GM10266 (cell line): ENCODE data around the gene OR4B1.
"Not testable (repeated sequence)": the region's sequence is repeated elsewhere in the genome, so short reads cannot be mapped to it uniquely, and the experiment has no call there.

ENCODE experiments used
- DNase-seq: peaks from one replicate; pipeline ENCODE4 v3.0.0; 2012; ENCODE audit errors: extremely low spot score
- CTCF ChIP-seq: IDR thresholded peaks from 2 replicates; pipeline ENCODE4 v1.5.1; 2012; ENCODE audit warnings: mild to moderate bottlenecking, low read depth; ENCODE audit not compliant: control insufficient read depth, insufficient read depth; ENCODE audit errors: missing control alignments

Gene OR4B1

DNA sequence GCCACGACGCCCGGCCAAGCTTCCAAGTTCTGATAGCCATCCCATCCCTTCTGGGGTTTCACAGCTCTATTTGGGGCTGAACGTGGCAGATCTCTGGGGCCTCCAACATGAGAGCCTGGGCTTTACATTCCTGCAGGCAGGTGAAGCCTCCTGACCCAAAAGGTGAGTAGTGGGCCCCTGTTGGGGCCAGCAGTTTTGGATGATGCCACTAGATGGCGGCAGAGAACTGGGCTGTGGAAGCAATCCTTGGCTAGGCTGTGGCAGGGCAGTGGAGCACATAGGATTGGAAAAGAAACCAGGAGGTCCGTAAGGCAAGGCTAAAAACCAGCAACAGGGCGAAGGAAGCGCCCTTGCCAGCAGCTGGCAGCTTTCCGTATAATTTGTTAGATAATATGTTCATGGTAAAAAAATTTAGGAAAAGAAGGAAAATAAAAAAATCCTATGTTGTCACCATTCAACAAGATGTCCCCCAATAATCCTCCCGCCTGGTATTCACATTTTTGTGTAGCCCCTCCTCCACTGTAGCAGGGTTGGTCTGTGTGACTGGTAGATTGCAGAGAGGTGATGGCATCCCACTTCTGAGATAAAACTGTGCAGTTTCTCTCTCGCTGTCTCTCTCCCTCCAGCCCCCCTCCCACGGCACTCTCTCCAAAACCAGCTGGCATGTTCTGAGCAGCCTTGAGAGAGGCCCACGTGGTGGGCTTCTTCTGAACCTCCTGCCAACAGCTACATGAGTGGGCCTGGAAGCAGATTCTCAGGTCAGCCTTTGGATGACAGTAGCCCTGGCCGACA lies 43.6 kb upstream of the OR4B1 start:
- TF ChIP-seq CTCF = peak; percentile 86

GRCh38 chr11:48177661-48178060 lies 38.9 kb upstream of the OR4B1 start:
- DNase-seq = no peak
- TF ChIP-seq CTCF = no peak

More for the DNA sequence above, 43.6 kb upstream of the OR4B1 start:
- peak; percentile 69 for DNase-seq

GRCh38 chr11:48180627-48181026 lies 36.0 kb upstream of the OR4B1 start:
- DNase-seq = no peak
- no peak for TF ChIP-seq CTCF

- no peak for TF ChIP-seq CTCF
Measured at GRCh38 chr11:48182860-48183526, 33.6 kb upstream of the OR4B1 start.

DNA sequence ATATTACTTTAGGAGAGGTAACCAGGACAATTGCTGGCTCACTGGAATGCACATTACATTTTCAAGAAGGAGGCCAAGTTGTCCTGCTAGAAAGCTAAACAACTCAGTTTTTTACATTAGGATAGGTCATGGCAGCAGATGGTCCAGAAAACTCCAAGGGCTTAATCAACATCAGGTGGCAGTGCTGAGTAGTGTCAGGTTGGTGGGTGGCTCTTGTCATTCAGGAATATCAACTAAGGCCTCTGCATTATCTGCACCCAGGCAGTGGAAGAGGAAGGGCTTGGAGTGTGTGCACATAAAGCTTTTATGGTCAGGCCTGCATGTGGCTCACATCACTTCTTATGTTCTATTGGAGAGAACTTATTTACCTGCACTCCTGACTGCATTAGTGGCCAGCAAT lies 32.2 kb upstream of the OR4B1 start:
- no peak for TF ChIP-seq CTCF
- no peak for DNase-seq

More at GRCh38 chr11:48182860-48183526, 33.6 kb upstream of the OR4B1 start:
- DNase-seq = no peak

DNA sequence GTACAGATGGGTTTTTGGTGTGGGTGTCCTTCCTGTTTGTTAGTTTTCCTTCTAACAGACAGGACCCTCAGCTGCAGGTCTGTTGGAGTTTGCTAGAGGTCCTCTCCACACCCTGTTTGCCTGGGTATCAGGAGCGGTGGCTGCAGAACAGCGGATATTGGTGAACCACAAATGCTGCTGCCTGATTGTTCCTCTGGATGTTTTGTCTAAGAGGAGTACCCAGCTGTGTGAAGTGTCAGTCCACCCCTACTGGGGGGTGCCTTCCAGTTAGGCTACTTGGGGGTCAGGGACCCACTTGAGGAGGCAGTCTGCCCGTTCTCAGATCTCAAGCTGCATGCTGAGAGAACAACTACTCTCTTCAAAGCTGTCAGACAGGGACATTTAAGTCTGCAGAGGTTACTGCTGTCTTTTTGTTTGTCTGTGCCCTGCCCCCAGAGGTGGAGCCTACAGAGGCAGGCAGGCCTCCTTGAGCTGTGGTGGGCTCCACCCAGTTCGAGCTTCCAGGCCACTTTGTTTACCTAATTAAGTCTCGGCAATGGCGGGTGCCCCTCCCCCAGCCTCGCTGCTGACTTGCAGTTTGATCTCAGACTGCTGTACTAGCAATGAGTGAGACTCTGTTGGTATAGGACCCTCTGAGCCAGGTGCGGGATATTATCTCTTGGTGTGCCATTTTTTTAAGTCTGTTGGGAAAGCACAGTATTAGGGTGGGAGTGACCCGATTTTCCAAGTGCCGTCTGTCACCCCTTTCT lies 25.5 kb upstream of the OR4B1 start:
- DNase-seq = not testable (repeated sequence)

GRCh38 chr11:48193876-48194275 lies 22.7 kb upstream of the OR4B1 start:
- DNase-seq = no peak
- TF ChIP-seq CTCF = no peak
